ENCODE measurements around the gene DUSP1.
A peak's percentile ranks its signal among the peaks of the same experiment; 100 is the strongest.
"Not testable (repeated sequence)": the region's sequence is repeated elsewhere in the genome, so short reads cannot be mapped to it uniquely, and the experiment has no call there.

DUSP1 gene

DNA sequence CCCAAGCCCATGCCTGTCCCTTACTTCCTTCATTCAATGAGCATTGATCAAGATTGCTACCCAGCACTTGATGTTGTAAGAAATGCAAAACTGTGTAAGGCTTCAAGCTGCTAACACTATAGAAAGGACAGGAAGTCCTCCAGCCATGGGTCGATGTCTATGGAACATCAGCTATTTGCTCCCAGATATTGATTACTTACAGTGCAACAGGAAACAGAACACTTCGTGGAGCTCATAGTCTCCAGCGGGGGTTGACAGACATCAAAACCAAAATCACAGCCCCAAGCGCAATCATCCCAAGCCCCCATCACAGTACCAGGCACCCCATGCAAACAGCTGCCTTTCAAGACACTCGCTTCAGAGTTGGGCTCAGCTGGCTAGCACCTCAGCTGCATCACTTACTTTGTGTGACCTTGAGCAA, 26.8 kb upstream of the DUSP1 start:
- DNase-seq (ENCODE audit: low spot score) = no peak

DNA sequence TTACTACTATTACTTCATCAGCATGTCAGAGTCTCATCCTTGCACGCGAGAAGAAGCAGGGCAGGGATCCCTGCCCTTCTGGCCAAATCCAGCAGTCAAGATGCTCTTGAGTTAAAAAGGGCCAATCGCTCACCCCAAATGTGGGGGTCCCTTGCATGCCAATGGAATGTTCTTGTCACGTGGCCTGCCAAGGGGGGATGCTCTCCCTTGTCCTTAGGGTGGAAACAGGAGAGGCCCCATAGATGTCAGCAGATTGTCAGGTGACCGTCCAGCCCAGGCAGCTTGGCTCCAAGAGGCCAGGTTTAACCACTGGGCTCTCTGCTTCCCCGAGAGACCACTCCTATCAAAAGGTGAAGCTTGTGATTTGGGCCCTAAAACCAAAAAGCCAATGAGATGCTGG, 25.3 kb upstream of the DUSP1 start:
- DNase-seq (ENCODE audit: low spot score) = no peak

DNA sequence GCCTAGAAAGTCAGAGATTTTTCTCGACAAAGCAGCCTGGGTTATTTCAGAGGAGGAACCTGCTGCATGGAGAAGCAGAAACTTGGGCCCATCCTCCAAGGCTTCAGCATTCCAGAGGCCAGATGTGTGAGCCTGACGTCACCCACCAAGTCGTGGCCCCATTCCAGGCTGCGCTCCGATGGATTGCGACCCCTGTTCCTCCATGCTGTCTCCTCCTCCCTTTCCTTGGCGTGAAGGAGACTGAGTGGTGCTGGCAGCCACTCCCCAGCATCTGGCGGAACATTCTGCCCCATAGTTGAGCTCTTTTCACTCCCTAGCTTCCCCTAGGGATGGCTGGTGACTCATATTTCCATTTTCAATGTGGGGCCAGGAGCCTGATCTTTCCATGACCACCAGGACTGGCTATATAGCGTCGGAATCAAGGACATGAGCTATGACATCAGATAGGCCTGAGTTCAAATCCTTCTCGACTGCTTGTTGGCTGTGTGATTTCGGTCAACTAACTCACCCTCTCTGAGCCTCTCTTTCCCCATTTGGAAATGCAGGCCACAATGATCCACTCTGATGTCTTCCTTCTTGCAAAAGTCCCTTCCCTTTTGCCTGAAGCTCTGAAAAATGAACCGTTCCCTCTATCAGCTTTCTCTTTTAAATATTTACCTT, 24.5 kb upstream of the DUSP1 start:
- peak; percentile 87 for DNase-seq (ENCODE audit: low spot score)

DNA sequence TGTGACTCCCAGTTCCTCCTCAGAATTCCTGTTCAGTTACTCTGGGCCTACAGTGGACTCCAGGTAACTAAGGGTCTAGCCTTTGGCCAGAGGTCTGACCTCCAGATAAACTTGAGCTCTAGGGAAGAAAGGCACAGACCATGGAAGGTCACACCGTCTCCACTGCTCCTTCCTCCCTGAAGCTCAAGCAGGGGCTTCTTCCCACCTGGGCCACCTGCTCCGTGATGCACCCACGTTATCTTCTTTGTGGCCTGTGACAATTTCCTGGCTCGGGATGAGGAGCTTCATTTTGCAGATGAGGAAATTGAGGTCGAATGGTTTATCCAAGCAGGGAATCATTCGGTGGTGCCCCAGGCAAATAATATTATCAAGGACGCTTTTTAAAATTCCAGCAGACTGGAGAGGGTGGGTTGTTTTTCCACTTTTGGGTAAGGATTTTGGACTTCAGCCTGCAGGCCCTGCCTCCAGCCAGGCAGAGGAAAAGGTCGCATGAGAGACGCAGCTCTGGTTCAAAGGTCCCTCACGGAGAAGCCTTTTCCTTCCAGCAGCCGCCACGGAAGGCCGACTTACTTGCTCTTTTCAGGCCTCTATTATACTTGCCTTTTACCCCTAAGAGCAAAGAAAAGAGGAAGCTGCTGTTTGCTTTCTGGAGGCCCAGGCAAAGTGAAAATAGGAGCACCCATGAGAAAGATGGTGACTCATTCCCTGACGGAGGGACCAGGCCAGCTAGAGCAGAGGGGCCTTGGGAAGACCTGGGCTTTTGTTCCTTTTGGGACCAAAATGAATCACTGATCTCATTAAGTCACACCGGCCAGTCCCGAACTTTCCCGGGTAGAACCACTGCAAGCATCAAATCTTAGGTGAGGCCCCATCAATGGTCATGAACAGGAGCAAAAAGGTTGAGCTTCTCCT, 22.8 kb upstream of the DUSP1 start:
- peak; percentile 63 for DNase-seq (ENCODE audit: low spot score)

DNA sequence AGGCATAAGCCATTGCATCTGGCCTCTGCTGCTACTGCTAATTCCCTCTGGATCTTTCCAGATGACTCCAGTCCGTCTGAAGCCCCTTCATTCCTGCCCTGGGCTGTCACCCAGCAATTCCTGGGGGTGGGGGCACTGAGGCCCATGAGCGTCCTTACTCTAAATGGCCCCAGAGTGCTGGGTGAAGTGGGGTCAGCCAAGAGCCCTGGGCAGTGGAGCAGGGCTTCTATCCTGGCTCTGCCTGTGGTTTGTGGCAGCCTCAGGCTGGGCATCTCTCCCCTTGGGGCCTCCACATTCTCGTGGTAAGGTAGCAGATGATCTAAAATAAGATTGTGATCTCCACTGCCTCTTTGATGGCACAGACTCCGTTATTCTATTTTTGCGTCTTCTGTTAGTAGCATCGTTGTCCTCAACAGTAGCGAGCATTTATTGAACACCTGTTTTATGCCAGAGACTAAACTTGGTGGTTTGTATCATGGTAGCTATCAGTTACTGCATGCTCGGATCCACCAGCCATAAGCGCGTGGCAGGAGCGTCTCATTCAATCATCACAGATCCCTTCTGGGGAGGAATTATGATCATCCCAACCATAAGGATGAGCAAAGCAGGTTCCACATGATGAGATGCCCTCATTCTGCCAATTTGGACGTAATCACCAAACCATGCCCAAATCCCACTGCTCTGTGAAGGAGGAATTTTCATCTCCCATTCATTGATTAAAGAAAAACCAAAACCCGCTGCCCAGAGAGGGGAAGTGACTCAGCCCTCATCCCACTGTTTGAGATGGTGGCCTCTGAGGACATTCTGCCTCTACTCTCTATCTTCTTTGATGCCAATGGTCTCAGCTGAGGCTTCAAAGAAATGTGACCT, 21.9 kb upstream of the DUSP1 start:
- peak; percentile 61 for DNase-seq (ENCODE audit: low spot score)

DNA sequence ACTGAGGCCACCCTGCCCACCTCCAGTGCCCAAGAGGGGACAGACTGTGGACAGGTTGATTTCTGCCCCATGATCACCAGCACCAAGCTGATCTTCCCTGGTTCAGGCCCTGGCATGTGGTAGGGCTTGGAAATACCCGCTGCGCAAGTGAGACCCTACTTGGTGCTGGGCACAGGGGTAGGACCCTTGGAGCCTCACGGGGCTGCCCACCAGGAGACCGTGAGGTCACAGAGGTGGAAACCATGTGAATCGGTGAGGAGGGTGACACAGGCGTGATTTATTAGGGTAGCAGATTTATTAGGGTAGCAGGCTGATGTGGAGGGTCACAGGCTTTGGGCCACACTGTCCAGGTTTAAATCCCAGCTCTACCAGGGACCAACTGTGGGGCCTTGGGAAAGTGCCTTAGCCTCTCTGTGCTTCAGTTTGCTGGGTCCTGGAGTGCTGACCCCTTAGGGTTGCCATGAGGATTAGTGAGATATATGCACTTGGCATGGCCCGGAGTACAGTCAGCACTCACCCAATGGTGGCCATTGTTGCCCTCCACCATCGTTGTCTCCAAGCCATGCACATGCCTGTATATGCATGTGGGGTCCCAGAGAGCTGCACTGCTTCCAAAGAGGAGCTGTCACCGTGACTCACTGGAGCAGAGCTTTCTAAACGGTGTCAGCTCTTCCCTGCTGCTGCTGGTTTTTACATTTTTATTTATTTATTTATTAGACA, 20.9 kb upstream of the DUSP1 start:
- DNase-seq (ENCODE audit: low spot score) = no peak

DNA sequence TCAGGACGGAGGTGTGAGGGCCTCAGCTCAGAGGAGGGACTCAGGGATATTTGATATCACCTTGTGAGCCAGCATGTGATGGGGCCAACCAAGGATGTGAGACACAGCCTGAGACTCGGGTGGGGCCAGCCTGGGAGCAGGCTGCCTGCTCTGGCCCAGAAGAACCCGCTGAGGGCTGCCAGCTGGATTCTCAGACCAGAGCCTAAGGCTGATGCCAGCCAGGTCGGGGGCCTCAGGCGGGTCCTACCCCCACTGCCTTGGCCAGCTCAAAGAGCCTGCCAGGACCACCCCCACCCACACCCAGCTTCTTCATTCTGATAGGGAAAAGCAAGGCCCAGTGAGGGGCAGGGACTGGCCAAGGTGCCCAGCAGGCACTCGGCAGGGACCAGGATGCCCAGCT, 20.3 kb upstream of the DUSP1 start:
- DNase-seq (ENCODE audit: low spot score) = no peak

DNA sequence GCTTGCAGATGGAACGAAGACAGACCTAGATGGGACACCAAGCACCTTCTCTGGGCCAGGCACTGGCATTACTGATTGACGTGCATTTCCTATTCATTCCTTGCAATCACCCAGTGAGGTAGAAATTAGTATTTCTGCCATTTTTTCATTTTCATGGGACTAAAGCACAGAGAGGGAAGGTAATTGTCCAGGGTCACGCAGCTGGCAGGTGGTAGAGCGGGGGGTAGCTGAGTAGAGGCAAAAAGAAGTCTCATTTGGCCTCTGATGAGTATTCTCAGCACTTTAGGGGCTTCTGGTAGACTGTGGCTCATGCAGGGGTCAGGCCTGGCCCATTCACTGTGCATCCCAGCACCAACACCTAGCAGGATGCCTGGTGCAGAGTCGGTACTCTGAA, 19.5 kb upstream of the DUSP1 start:
- DNase-seq (ENCODE audit: low spot score) = no peak

DNA sequence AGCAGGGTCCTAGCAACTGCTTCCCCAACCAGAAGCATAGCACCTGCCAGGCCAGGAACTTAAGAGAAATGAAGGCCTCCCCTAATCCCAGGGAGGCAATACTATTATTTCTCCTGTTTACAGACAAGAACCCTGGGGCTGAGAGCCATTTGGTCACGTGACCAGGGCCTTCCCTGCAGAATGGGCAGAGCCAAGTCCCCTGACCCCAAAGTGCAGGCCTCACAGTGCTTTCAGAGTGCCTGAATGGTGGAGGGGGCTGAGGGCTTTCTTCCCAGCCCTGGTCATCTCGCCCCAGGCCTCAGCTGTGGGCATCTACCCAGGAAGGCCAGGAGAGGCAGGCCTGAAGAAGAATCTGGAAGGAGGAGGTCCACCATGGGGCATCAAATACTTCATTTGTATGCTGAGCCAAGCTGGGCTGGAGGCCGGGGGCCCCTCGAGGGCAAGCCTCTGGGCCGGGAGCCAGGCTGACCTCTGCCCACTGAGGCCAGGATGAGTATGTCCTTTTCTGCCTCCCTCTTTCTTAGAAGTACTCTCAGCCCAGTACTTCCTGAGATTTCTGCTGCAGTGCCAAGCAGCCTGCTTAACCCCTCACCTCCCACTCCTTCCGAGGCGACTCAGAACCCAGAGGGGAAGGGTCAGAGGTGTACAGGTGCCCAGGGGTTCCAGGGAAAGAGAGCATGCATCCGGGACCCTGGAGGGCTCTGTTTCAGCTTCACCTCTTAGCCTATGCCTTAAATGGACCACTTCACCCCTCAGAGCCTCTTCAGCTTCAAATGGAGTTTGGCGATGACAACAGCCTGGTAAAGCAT, 18.9 kb upstream of the DUSP1 start:
- DNase-seq (ENCODE audit: low spot score) = peak; percentile 53

DNA sequence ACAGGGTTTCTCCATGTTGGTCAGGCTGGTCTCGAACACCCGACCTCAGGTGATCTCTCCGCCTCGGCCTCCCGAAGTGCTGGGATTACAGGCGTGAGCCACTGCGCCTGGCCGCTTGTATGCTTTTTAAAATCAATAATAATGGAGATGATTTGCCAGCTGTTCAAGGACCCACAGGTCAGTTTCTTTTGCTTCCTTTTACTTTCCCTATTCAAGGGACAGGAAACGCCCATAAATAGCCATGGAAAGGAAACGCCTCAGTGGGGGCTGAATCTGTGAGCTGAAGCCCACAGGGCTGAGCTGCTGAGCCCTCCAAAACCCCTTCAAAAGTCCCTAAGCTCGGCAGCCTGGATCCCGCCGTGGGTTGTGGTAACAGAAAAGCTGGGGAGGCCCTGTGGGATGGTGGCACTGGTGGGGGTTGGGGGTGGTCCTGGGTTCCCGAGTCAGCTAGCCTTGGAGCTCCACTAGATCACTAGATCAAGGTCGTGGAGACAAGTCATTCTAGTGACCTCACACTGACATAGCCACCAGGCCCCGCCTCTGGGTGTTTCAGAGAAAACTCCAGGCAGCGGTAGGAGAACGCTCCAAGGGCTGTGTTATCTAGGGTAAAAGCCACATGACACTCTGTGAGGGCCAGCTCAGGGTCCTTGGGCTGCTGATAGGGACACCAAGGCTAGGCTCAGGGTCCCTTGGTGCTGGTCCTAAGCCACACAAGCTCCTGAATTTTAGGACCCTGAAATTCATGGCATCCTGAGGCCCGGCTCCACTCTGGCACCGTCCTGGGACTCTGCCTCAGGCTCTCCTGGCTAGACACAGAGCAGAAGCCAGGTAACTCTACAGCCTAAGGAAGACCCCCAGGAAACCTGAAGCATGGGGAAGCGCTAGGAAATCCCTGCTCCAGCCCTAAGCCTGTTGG, 18.0 kb upstream of the DUSP1 start:
- DNase-seq (ENCODE audit: low spot score) = no peak

DNA sequence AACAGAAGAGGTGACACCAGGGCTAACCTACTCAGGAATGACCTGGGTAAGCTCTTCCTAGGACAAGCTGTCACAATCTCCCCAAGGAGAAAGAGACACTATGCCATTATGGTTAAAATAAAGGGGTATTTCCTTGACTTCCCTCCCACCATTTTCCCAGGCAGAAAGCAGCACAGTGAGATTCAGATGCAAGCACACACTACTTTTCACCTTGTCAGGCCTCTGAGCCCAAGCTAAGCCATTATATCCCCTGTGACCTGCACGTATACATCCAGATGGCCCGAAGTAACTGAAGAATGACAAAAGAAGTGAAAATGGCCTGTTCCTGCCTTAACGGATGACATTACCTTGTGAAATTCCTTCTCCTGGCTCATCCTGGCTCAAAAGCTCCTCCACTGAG, 16.5 kb upstream of the DUSP1 start:
- DNase-seq (ENCODE audit: low spot score) = not testable (repeated sequence)

DNA sequence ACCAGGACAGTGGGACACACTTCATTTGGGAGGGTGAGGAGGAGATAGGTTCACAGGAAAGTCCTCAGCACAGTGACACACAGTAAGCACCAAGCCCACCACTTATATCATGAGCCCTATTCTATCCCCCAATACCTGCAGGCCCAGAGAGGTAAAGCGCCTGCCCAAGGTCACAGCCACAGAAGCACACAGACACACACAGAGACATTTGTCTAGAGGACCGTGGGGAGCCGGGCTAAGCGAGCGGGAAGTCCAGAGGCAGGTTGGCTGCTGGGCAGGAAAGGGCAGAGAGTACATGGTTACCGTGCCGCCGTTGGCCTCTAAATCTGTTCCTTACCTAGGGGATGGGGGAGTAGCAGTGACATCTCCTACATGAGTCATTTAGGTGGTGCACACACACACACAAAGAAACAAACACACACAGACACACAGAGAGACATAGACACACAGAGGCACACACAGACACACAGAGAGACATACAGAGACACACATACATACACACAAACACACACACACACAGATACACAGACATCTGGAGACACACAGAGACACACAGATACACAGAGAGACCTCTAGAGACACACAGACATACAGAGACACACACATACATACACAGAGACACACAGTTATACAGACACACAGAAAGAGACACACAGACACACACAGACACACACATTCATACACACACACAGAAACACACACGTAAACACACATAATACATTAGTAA, 15.9 kb upstream of the DUSP1 start:
- DNase-seq (ENCODE audit: low spot score) = no peak

DNA sequence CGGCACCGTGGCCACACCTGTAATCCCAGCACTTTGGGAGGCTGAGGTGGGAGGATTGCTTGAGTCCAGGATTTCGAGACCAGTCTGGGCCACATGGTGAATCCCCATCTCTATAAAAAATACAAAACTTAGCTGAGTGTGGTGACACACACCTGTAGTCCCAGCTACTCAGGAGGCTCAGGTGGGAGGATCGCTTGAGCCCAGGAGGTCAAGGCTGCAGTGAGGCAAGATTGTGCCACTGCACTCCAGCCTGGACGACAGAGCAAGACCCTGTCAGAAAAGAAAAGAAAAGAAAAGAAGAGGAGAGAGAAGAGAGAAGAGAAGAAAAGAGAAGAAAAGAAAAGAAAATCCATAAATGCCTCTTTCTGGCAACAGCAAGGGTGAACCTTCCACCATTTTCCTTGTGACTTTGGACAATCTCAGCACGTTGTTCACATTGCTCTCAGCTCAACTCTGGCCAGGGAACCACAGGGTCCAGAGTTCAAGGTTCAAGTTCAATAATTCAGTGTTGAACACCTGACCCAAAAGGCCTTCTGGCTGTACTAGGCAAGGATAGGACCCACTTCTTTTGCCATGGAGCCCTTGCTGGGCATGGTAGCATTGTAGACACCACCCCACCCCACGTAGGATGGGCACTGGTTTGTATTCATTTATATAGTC, 14.6 kb upstream of the DUSP1 start:
- DNase-seq (ENCODE audit: low spot score) = no peak

DNA sequence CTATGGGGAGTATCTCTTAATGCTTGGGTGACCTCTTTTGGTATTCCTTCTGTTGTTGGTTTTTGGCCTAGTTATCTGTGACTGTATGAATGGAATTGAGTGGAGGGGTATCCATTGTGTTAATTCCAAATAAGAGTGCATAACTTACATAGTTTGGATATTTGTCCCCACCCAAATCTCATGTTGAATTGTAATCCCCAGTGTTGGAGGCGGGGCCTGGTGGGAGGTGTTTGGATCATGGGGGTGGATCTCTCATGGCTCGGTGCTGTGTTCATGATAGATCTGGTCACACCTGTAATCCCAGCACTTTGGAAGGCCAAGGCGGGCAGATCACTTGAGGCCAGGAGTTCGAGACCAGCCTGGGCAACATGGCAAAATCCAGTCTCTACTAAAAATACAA, 13.2 kb upstream of the DUSP1 start:
- not testable (repeated sequence) for DNase-seq (ENCODE audit: low spot score)

DNA sequence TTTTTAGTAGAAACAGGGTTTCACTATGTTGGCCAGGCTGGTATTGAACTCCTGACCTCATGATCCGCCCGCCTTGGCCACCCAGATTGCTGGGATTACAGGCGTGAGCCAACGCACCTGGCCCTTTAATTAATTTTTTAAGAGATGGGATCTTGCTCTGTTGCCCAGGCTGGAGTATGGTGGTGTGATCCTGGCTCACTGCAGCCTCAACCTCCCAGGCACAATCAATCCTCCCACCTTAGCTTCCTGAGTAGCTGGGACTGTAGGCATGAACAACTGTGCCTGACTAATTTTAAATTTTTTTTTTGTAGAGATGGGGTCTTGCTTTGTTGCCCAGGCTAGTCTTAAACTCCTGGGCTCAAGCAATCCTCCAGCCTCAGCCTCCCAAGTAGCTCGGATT, 12.3 kb upstream of the DUSP1 start:
- DNase-seq (ENCODE audit: low spot score) = not testable (repeated sequence)

DNA sequence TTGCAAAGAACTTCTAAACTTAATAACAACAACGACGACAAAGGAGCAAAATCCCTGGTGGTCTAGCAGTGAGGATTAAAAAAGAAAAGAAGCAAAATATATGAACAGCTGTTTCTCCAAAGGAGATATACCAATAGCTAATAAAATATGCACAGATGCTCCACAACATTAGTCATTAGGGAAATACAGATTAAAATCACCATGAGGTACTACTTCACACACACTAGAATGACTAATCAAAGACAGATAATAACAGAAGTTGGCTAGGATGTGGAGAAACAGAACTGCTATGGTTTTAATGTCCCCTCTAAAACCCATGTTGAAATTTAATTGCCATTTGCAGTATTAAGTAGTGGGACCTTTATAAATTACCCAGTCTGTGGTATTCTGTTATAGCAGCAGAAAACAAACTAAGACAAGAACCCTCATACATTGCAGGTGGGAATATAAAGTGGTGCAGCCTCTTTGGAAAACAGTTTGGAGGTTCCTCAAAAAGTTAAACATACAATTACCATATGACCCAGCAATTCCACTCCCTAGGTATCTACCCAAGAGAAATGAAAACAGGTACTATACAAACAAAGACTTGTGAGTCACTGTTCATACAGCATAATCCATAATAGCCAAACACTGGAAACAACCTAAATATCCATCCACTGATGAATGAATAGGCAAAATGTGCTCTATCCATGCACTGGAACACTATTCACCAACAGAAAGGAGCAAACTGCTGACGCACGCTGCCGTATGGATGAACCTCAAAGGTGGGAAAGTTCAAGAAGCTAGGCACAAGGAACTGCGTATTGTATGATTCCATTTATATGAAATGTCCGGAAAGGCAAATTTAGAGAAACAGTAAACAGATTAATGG, 11.4 kb upstream of the DUSP1 start:
- DNase-seq (ENCODE audit: low spot score) = no peak

DNA sequence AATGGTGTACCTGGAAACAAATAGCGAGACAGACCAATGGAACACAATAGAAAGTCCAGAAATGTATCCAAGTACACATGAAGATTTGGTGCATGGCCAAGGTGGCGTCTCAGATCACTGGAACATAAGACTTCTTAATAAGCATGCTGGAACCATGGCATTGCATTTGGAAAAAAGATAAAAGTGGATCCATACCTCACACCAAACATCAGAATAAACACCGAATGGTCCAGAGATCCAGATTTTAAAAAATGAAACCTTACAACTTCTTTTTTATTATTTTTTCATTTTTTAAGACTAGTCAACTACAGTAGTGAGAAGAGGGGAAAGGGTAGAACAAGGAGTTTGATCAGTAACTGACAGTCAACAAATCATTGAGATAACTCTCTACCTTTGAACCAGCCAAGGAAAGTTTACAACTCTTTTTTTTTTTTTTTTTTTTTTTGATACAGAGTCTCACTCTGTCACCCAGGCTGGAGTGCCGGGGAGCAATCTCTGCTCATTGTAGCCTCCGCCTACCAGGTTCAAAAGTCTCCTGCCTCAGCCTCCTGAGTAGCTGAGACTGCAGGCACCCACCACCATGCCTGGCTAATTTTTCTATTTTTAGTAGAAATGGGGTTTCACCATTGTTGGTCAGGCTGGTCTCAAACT, 8.8 kb upstream of the DUSP1 start:
- DNase-seq (ENCODE audit: low spot score) = no peak

All from kidney tubule cell (primary cell).